HG03064 (cell line): ENCODE results near the gene RAD1.

ENCODE experiments used
- ATAC-seq: cut with Tn5 transposase; IDR thresholded peaks from one replicate; pipeline ENCODE4 v1.9.1; 2021; ENCODE audit warnings: low read depth; ENCODE audit not compliant: unreplicated experiment

Gene RAD1

DNA sequence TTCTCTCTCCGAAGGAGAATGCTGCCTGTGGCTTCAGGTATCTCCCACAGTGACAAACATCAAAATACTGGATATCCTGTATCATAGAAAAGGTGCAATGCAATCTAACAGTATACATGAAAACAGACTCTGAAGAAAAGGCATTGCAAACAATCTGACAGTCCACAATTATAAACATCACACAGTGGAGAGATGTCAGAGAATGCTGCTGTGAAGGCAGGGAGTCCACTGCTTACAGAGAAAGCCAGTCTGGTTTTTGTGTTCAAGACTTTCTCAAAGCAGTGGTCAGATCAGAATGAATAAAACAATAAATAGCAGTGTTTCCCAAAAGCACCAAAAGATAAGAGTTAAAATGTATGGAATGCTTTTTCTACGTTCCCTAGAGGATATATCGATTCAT is 47.6 kb downstream of the RAD1 start:
- ATAC-seq = no peak

DNA sequence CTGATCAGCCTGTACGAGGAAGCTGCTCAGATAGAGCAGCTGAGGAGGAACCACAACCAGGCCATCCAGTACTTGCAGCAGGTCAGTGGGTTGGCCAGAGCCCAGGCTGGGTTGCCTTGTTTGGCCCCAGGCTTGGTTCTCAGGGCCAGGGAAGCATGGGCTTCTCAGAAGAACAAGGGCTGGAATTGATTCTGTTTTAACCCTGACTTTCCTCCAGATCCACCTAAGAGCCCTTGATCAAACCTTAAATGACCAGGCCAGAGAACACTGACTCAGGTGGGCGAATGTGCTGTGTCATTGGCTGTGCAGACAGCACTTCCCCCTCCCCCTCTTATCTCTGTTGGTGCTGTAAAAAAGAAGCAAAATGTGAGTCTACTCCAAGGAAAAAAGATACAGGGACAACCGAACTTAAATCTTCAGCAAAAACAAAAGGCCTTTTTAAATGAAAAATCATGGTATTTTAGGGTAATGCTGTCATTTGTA is 48.3 kb downstream of the RAD1 start:
- no peak for ATAC-seq

DNA sequence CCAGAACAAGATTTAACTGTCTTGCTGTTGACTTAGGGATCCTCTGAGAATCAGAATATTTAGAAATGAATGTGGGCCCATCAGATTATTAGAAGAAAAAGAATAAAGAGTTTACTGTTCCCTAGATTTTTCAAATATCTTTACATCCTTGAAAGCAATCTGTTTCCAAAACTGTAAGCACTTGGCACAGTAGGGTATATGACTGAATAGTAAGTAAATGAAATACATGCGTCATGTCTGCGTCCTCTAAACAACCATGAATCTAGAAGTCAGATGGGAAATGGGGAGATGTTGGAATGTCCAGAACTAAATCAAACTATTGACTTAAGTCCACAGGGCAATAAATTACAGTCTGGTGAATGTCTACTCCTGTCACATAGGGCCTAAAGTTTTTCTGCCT is 50.2 kb downstream of the RAD1 start:
- ATAC-seq = no peak

DNA sequence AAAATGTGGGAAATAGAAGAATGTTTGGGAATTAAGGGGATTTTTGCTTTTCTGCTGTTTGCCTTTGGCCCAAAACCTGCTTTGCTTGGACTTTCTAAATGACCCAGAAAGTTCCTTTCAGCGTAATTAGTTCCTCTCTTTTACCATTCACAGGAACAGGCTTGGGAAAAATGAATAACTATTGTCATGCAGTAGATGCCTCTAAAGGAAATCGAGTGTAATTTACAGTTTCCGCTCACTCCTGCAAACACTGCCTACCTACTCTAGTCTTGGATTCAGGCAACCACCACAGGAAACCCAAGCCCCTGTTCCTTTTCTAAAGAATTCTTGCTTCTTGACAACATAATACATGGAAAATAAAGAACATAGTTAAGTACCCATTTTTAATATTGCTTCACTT is 51.4 kb downstream of the RAD1 start:
- no peak for ATAC-seq

DNA sequence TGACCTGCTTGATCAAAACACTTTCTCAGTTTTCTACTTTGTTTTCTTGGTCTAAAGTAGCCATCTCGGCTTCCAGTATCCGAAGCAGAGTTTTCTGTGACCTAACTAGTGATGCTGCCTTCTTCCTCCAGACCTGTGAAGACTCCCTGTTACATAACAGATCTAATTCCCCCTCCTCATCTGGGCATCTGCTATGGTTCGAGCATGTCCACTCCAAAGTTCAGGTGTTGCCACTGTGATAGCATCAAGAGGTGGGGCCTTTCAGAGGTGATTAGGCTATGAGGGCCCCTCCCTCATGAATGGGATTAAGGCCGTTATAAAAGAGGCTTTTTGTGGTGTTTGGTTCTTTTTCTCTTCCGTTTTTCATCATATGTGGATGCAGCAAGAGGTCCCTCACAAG is 56.1 kb downstream of the RAD1 start:
- no peak for ATAC-seq

DNA sequence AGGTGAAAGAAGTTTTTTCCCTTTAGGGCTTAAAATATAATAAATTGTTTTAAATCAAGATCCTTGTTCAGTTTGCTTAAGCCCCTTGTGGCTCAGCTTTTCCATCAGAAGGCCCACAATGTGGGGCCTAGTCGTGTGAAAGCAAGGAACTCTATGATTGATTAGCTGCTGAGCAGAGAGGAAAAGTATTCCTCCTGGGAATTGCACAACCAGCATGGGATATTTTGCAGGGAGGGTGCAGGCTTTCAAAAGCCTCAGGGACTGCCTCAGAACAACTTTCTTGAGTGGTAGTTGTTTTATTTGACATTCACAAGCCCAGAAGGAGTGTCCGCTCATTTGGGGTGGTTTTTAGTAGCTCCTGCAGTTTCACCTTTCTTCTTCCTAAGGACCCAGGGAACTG is 56.5 kb downstream of the RAD1 start:
- ATAC-seq = no peak

DNA sequence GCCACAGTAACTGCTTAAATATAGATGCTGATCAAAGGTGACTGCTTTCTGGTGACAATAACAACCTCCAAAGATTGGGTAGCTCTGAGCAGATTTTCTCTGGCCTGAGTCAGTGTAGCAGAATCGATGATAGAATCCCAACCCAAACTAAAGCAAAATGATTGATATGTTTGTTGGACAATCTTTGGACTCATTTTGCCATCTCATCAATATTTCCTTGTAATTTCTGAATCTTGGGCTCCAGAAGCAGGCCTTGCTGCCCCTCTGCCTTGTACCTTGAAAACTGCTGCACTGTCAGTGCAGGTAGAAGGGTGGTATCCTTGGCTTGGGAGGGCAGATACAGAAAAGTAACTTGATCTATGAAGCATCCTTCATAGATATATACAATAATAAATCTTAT is 57.4 kb downstream of the RAD1 start:
- no peak for ATAC-seq

DNA sequence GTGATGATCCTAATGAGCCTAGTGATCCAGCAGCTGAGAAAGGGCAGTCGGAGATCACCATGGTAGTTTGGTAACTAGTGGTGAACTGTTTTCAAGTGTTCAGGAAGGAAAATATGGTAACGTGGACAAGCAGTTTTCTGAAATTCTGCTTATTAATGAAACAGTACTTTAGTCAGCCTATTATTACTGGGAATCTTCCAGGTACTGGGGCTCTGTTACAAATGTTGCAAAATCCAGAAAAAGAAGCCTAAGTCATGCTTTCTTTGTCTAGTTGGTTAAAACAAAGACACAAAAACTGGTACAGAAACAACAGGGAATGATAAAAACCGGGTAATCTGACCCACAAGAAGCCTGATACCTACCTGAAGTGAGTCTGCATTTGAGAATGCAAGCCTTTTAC is 58.1 kb downstream of the RAD1 start:
- no peak for ATAC-seq
